PC-9 (cell line): Measurements from ENCODE around the gene RNF11. TPM values are rescaled to one million over a fixed set of nuclear protein-coding genes. Genes with fewer than 3 reads are reported as not detected.

Experiments used
- BruUV-seq: library from RNA; stranded (reverse); fragments of 400-500 nt; replicated peaks from 2 replicates; lab custom pipeline; 2021; lab: Mats Ljungman, UMichigan
- CTCF ChIA-PET: fragments of 300-600 bp; sonication (Branson Sonifier 250); formaldehyde crosslinking; loops from one replicate; lab custom pipeline; 2022; ENCODE audit warnings: antibody characterized with exemption; lab: Charles Lee
- POLR2A ChIA-PET: fragments of 300-600 bp; sonication (Branson Sonifier 250); formaldehyde crosslinking; loops from one replicate; lab custom pipeline; 2022; ENCODE audit warnings: antibody characterized with exemption; ENCODE audit not compliant: unreplicated experiment; lab: Charles Lee
- DNase-seq, 2 experiments: peaks; one replicate each; pipeline versions ENCODE4 v3.0.0 to v3.0.0-alpha.2; 2015 to 2022; ENCODE audit warnings: mixed read lengths in 1 of 2
- H2AFZ ChIP-seq: fragments of 200-600 bp; sonication (generic); 2 replicates; pipeline ENCODE4 v1.8.1; 2017; ENCODE audit warnings: antibody characterized with exemption
- H3F3A ChIP-seq: fragments of 200-600 bp; sonication (generic); 2 replicates; pipeline ENCODE4 v1.8.1; 2017; ENCODE audit warnings: antibody characterized with exemption, mild to moderate bottlenecking, low read depth; ENCODE audit not compliant: insufficient read depth
- H3K27ac ChIP-seq: fragments of 200-600 bp; sonication (generic); 2 replicates; pipeline ENCODE4 v1.6.1; 2016; ENCODE audit warnings: mixed run types
- H3K27me3 ChIP-seq: fragments of 200-600 bp; sonication (generic); 2 replicates; pipeline ENCODE4 v1.6.1; 2016; ENCODE audit warnings: low read depth, mixed run types; ENCODE audit not compliant: insufficient read depth
- H3K36me3 ChIP-seq: fragments of 200-600 bp; sonication (generic); 2 replicates; pipeline ENCODE4 v1.6.1; 2016; ENCODE audit warnings: low read depth, mixed run types
- H3K4me1 ChIP-seq: fragments of 200-600 bp; sonication (generic); replicated peaks from 2 replicates; pipeline ENCODE4 v1.6.1; 2016; ENCODE audit warnings: mixed run types; ENCODE audit not compliant: insufficient read depth
- H3K4me2 ChIP-seq: fragments of 200-600 bp; sonication (generic); 2 replicates; pipeline ENCODE4 v1.6.1; 2017; ENCODE audit warnings: mixed run types
- H3K4me3 ChIP-seq: fragments of 200-600 bp; sonication (generic); 2 replicates; pipeline ENCODE4 v1.6.1; 2016; ENCODE audit warnings: mixed run types
- H3K79me2 ChIP-seq: fragments of 200-600 bp; sonication (generic); 2 replicates; pipeline ENCODE4 v1.6.1; 2017; ENCODE audit warnings: low read depth, mixed run types
- H3K9me2 ChIP-seq: fragments of 200-600 bp; sonication (generic); 2 replicates; pipeline ENCODE4 v1.8.1; 2017; ENCODE audit warnings: mild to moderate bottlenecking; ENCODE audit not compliant: insufficient read depth
- H3K9me3 ChIP-seq: fragments of 200-600 bp; sonication (generic); 2 replicates; pipeline ENCODE4 v1.8.1; 2016; ENCODE audit warnings: low read depth; ENCODE audit not compliant: insufficient read depth
- H4K20me1 ChIP-seq: fragments of 200-600 bp; sonication (generic); 2 replicates; pipeline ENCODE4 v1.8.1; 2017; ENCODE audit not compliant: insufficient read depth
- CTCF ChIP-seq: fragments of 200-600 bp; sonication (generic); conservative IDR thresholded peaks from 2 replicates; pipeline ENCODE4 v1.6.1; 2017; ENCODE audit warnings: mixed run types, antibody characterized with exemption, mild to moderate bottlenecking, moderate library complexity
- EZH2 ChIP-seq: fragments of 200-600 bp; sonication (generic); IDR thresholded peaks from 2 replicates; pipeline ENCODE4 v1.8.0; 2017; ENCODE audit warnings: antibody characterized with exemption, low read depth
- intact Hi-C: fragments of 100-400 bp; cut with micrococcal nuclease; formaldehyde crosslinking; loops from one replicate; pipeline ENCODE4 v1.10.0; 2022; ENCODE audit not compliant: unreplicated experiment
- total RNA-seq: library from RNA; stranded (reverse); gene quantifications from 2 replicates; pipeline ENCODE4 v1.2.3, GENCODE V29; 2021

Gene RNF11
- total RNA-seq, 1 experiment from 2014 or later: 73.2 TPM

DNA sequence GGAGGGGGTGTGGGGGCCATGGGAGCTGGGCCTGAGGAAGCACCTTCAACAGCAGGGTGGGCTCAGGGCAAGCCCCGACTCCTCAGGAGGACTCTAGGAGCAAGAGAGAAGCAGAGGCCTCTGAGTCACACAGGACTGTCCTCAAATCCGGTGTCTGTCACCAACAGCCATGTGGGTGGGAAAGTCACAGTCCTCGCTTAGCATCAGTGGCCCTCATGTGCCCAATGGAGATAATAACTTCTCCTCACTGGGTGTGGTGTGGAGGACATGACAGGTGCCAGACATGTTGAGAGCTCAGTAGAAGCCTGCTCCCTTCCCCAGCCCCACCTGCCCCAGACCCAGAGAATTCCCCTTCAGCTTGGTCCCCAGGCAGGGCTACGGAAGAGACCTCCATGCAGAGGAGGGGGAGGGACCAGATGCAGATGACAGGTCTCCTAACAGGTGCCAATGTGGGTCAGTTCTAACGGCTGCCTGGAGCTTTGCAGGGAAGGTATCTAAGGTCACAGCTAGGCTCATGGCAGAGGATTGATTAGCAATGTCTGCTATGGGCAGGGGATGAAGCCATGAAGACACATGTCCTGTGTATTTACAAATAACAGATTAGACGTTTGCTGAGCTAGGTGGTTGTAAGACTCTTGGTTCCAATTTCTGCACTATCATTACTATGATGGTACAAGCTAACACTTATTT is 64.1 kb downstream of the RNF11 start:
- no peaks in the 10 kb centered on the region for H3K79me2 ChIP-seq
- H3K4me3 ChIP-seq: no peak overlapping the region
- TF ChIP-seq CTCF: no peak
- H3F3A ChIP-seq: peaks cover 5% of the 10 kb centered on the region; the same call in 1 of the 2 replicates
- H3K36me3 ChIP-seq: no peaks in the 10 kb centered on the region
- no peaks in the 10 kb centered on the region for H3K9me3 ChIP-seq
- H3K4me1 ChIP-seq: no peaks in the 10 kb centered on the region; the same call in 1 of the 2 replicates
- H3K27me3 ChIP-seq: no peaks in the 10 kb centered on the region
- BruUV-seq: no TSS peak
- ChIA-PET POLR2A (no interaction called here), CTCF (interaction anchor here (0.6 kb wide), 1 partner anchor 468 kb away, joined by 3 read pairs; no protein-coding TSS in a partner anchor)
- H3K9me2 ChIP-seq: no peaks in the 10 kb centered on the region
- H2AFZ ChIP-seq: no peak overlapping the region
- H3K27ac ChIP-seq: no peak overlapping the region
- no peak for DNase-seq
- no peak overlapping the region for H3K4me2 ChIP-seq
- intact Hi-C loops: loop anchor here (10.0 kb wide), 1 partner anchor 525 kb away; no protein-coding TSS in a partner anchor
- H4K20me1 ChIP-seq: no peaks in the 10 kb centered on the region

- no peaks in the 10 kb centered on the region for H3K9me3 ChIP-seq
- H3K36me3 ChIP-seq: no peaks in the 10 kb centered on the region
- H2AFZ ChIP-seq: no peak overlapping the region
- no peak overlapping the region for H3K4me3 ChIP-seq
- no TSS peak for BruUV-seq
- ChIA-PET POLR2A (no interaction called here), CTCF (no interaction called here)
- H3K27me3 ChIP-seq: no peaks in the 10 kb centered on the region
- no peak for DNase-seq
- intact Hi-C loops: no loop called here
- H3F3A ChIP-seq: no peaks in the 10 kb centered on the region
- no peaks in the 10 kb centered on the region for H3K9me2 ChIP-seq
- no peaks in the 10 kb centered on the region for H4K20me1 ChIP-seq
- H3K4me1 ChIP-seq: no peaks in the 10 kb centered on the region; the same call in 1 of the 2 replicates
- TF ChIP-seq CTCF (no peak), EZH2 (no peak)
- no peak overlapping the region for H3K27ac ChIP-seq
- H3K79me2 ChIP-seq: no peaks in the 10 kb centered on the region
- H3K4me2 ChIP-seq: no peak overlapping the region
Measured at GRCh38 chr1:51301152-51301843, 65.2 kb downstream of the RNF11 start.

- no peaks in the 10 kb centered on the region; the same call in 1 of the 2 replicates for H3K4me1 ChIP-seq
- H3K27me3 ChIP-seq: no peaks in the 10 kb centered on the region
- POLR2A ChIA-PET: no interaction called here
- H3K9me2 ChIP-seq: no peaks in the 10 kb centered on the region
- H3K36me3 ChIP-seq: no peaks in the 10 kb centered on the region
- H3K79me2 ChIP-seq: no peaks in the 10 kb centered on the region
- no peak overlapping the region for H3K4me2 ChIP-seq
- intact Hi-C loops: no loop called here
- no peak overlapping the region for H3K27ac ChIP-seq
- no peaks in the 10 kb centered on the region for H4K20me1 ChIP-seq
- H3K9me3 ChIP-seq: no peaks in the 10 kb centered on the region
- no peak for TF ChIP-seq EZH2
- TF ChIP-seq CTCF: no peak
- no peak overlapping the region for H3K4me3 ChIP-seq
- BruUV-seq: no TSS peak
- CTCF ChIA-PET: no interaction called here
- no peak overlapping the region for H2AFZ ChIP-seq
- H3F3A ChIP-seq: no peaks in the 10 kb centered on the region
- no peak for DNase-seq
Measured at GRCh38 chr1:51301844-51302162, 65.7 kb downstream of the RNF11 start.
